Uterus (tissue), 4 donors: Measurements from ENCODE around the gene PACRG. TPM values are rescaled to one million over a fixed set of nuclear protein-coding genes. Genes with fewer than 3 reads are reported as not detected.

Source experiments
- DNase-seq, 2 donors: peaks; one replicate each; pipeline ENCODE4 v3.0.0-alpha.2; 2019 to 2020
- H3K27ac ChIP-seq, 2 donors: fragments of 200-600 bp; sonication (generic); 1 replicate in 1 of 2; 2 replicates in 1 of 2; pipeline ENCODE4 v1.5.1; 2016 to 2018
- H3K27me3 ChIP-seq, 2 donors: fragments of 200-600 bp; sonication (generic); one replicate each; pipeline ENCODE4 v1.5.1; 2018 to 2019; ENCODE audit warnings: control low read depth in 1 of 2
- H3K36me3 ChIP-seq, 2 donors: fragments of 200-600 bp; sonication (generic); one replicate each; pipeline ENCODE4 v1.5.1; 2019; ENCODE audit warnings: control low read depth in 1 of 2
- H3K4me1 ChIP-seq, 2 donors: fragments of 200-600 bp; sonication (generic); one replicate each; pipeline ENCODE4 v1.5.1; 2018 to 2019; ENCODE audit warnings: control low read depth in 1 of 2
- H3K4me3 ChIP-seq, 2 donors: fragments of 200-600 bp; sonication (generic); 1 replicate in 1 of 2; 2 replicates in 1 of 2; pipeline ENCODE4 v1.5.1; 2018 to 2019; ENCODE audit warnings: mild to moderate bottlenecking in 1 of 2
- H3K9me3 ChIP-seq, 2 donors: fragments of 200-600 bp; sonication (generic); one replicate each; pipeline ENCODE4 v1.5.1; 2019; ENCODE audit warnings: control low read depth in 1 of 2
- POLR2A ChIP-seq, 2 donors: fragments of 450-650 bp; IDR thresholded peaks; one replicate each; pipeline ENCODE4 v1.6.1; 2016; ENCODE audit warnings: antibody characterized with exemption in 2 of 2, mild to moderate bottlenecking in 1 of 2, moderate library complexity in 1 of 2
- intact Hi-C: fragments of 100-400 bp; cut with DNase I; formaldehyde crosslinking; loops from one replicate; pipeline ENCODE4 v1.15.1; 2023; ENCODE audit warnings: low total_unique reads
- total RNA-seq, 4 donors: library from RNA; depleted of rRNA in 3 of 4; stranded (reverse); fragments of >200 nt in 3 of 4; gene quantifications; one replicate each; pipeline versions ENCODE4 v1.1.0 to v1.2.4, GENCODE V29; 2014 to 2023
- TF ChIP-seq, protein P1 (sequence below), 4 experiments: fragments of 200-600 bp in 2 of 4; fragments of 450-650 bp in 2 of 4; sonication (generic) in 2 of 4; IDR thresholded peaks; one replicate each; pipeline ENCODE4 v1.5.1; 2016 to 2019; ENCODE audit warnings: antibody characterized with exemption in 4 of 4, mild to moderate bottlenecking in 2 of 4, moderate library complexity in 1 of 4
- donor health status: DM: yes; HTN: yes; CAD: no.

Gene PACRG
- total RNA-seq, 4 donors from 2014 or later, result 4.6 to 12.3 (median 7.5) TPM

GRCh38 chr6:163226836-163227485 lies 499.2 kb downstream of the PACRG start:
- no peaks in the 10 kb centered on the region for H3K27me3 ChIP-seq
- H3K9me3 ChIP-seq, result no peaks in the 10 kb centered on the region
- no peaks in the 10 kb centered on the region for H3K4me1 ChIP-seq
- no peak for TF ChIP-seq POLR2A (IDR thresholded peaks at IDR 0.05)
- TF ChIP-seq, protein P1, sequence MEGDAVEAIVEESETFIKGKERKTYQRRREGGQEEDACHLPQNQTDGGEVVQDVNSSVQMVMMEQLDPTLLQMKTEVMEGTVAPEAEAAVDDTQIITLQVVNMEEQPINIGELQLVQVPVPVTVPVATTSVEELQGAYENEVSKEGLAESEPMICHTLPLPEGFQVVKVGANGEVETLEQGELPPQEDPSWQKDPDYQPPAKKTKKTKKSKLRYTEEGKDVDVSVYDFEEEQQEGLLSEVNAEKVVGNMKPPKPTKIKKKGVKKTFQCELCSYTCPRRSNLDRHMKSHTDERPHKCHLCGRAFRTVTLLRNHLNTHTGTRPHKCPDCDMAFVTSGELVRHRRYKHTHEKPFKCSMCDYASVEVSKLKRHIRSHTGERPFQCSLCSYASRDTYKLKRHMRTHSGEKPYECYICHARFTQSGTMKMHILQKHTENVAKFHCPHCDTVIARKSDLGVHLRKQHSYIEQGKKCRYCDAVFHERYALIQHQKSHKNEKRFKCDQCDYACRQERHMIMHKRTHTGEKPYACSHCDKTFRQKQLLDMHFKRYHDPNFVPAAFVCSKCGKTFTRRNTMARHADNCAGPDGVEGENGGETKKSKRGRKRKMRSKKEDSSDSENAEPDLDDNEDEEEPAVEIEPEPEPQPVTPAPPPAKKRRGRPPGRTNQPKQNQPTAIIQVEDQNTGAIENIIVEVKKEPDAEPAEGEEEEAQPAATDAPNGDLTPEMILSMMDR (IDR thresholded peaks at IDR 0.05), result no peak
- DNase-seq, result no peak
- H3K36me3 ChIP-seq, result no peaks in the 10 kb centered on the region
- no peak overlapping the region for H3K27ac ChIP-seq
- H3K4me3 ChIP-seq, result no peak overlapping the region
- intact Hi-C loops, result no loop called here

- Histone ChIP-seq H3K27me3 (no peaks in the 10 kb centered on the region), H3K27ac (no peak overlapping the region), H3K4me3 (no peak overlapping the region), H3K9me3 (no peaks in the 10 kb centered on the region), H3K36me3 (no peaks in the 10 kb centered on the region), H3K4me1 (no peaks in the 10 kb centered on the region)
- no peak for TF ChIP-seq POLR2A (IDR thresholded peaks at IDR 0.05)
- TF ChIP-seq, protein P1 (IDR thresholded peaks at IDR 0.05), result no peak
- no peak for DNase-seq
- intact Hi-C loops, result no loop called here
Observed at GRCh38 chr6:163228041-163228440, 500.3 kb downstream of the PACRG start.

DNA sequence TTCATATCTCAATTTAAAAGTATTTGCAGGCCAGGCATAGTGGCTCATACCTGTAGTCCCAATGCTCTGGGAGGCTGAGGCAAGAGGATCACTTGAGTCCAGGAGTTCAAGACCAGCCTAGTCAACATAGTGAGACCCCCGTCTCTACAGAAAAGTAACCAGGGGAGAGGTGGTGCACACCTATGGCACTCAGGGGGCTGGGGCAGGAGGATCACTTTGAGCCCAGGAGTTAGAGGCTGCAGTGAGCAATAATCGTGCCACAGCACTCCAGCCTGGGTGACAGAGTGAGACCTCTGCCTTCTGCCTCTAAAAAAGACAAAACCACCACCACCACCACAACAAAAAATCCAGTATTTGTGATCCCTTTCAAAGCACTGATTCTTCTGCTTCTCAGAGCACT lies 501.3 kb downstream of the PACRG start:
- TF ChIP-seq, protein P1 (IDR thresholded peaks at IDR 0.05), result no peak
- TF ChIP-seq POLR2A (IDR thresholded peaks at IDR 0.05), result no peak
- no peak for DNase-seq

GRCh38 chr6:163230901-163231300 lies 503.1 kb downstream of the PACRG start:
- no peaks in the 10 kb centered on the region for H3K36me3 ChIP-seq
- no peak overlapping the region for H3K4me3 ChIP-seq
- no peaks in the 10 kb centered on the region for H3K27me3 ChIP-seq
- TF ChIP-seq, protein P1 (IDR thresholded peaks at IDR 0.05), result no peak
- no peak for TF ChIP-seq POLR2A (IDR thresholded peaks at IDR 0.05)
- no peak for DNase-seq
- H3K27ac ChIP-seq, result no peak overlapping the region
- H3K9me3 ChIP-seq, result no peaks in the 10 kb centered on the region
- intact Hi-C loops, result no loop called here
- H3K4me1 ChIP-seq, result no peaks in the 10 kb centered on the region

More for the DNA sequence above, 501.3 kb downstream of the PACRG start:
- H3K36me3 ChIP-seq, result no peaks in the 10 kb centered on the region
- H3K27me3 ChIP-seq, result no peaks in the 10 kb centered on the region
- H3K4me1 ChIP-seq, result no peaks in the 10 kb centered on the region
- H3K27ac ChIP-seq, result no peak overlapping the region
- intact Hi-C loops, result no loop called here
- H3K9me3 ChIP-seq, result no peaks in the 10 kb centered on the region
- H3K4me3 ChIP-seq, result no peak overlapping the region

GRCh38 chr6:163231356-163232014 lies 503.7 kb downstream of the PACRG start:
- intact Hi-C loops, result no loop called here

More at GRCh38 chr6:163231356-163232014, 503.7 kb downstream of the PACRG start:
- Histone ChIP-seq H3K27me3 (no peaks in the 10 kb centered on the region), H3K27ac (no peak overlapping the region), H3K4me3 (no peak overlapping the region), H3K9me3 (no peaks in the 10 kb centered on the region), H3K4me1 (no peaks in the 10 kb centered on the region), H3K36me3 (no peaks in the 10 kb centered on the region)
- DNase-seq, result no peak
- TF ChIP-seq, protein P1 (IDR thresholded peaks at IDR 0.05), result no peak
